AG04449 (cell line): ENCODE measurements around the gene DCAF6.

ENCODE experiments used
- CTCF ChIA-PET: fragments of 350-600 bp; formaldehyde crosslinking; extraction: SDS; loops from one replicate; lab custom pipeline; 2021; ENCODE audit warnings: antibody characterized with exemption; lab: Yijun Ruan, JAX
- POLR2A ChIA-PET: fragments of 400-600, 350-600 bp; formaldehyde crosslinking; extraction: SDS; loops from one replicate; lab custom pipeline; 2020; ENCODE audit warnings: antibody characterized with exemption, inconsistent platforms; lab: Yijun Ruan, JAX
- DNase-seq: peaks from one replicate; pipeline ENCODE4 v3.0.0-alpha.2; 2010; ENCODE audit warnings: low read depth, low spot score
- H3K4me3 ChIP-seq: 2 replicates; pipeline ENCODE4 v1.5.1; 2011; ENCODE audit warnings: low read depth, mild to moderate bottlenecking, control low read depth, low read length
- CTCF ChIP-seq: IDR thresholded peaks from one replicate; pipeline ENCODE4 v1.5.1; 2011; ENCODE audit warnings: mild to moderate bottlenecking, moderate library complexity, low read length, control low read depth, inconsistent platforms; ENCODE audit not compliant: insufficient read depth; ENCODE audit errors: missing control alignments

The DCAF6 gene

GRCh38 chr1:168082008-168082876 is 145.8 kb downstream of the DCAF6 start:
- DNase-seq, result peak; percentile 38
- TF ChIP-seq CTCF, result peak; percentile 96
- ChIA-PET POLR2A (interaction anchor here (1.1 kb wide), 1 partner anchor 145 kb away, joined by 3 read pairs; the partner anchor contains the start of gene MPC2), CTCF (interaction anchor here (0.7 to 9.0 kb wide), 72 partner anchors 10 to 815 kb away, joined by 3 to 237 read pairs (median 4); partner anchors contain the start of genes ADCY10, DCAF6 and GPR161)
- H3K4me3 ChIP-seq, result no peak overlapping the region

- CTCF ChIA-PET, result interaction anchor here (0.6 to 9.0 kb wide), 35 partner anchors 8 to 562 kb away, joined by 3 to 237 read pairs (median 4); partner anchors contain the start of gene GPR161
- POLR2A ChIA-PET, result no interaction called here
- no peak for DNase-seq
- no peak overlapping the region for H3K4me3 ChIP-seq
- TF ChIP-seq CTCF, result no peak
Observed at GRCh38 chr1:168083456-168084325, 147.2 kb downstream of the DCAF6 start.

- peak; percentile 90 for TF ChIP-seq CTCF
- no peak overlapping the region for H3K4me3 ChIP-seq
- ChIA-PET CTCF (interaction anchor here (0.6 to 9.0 kb wide), 35 partner anchors 8 to 561 kb away, joined by 3 to 237 read pairs (median 4); partner anchors contain the start of genes DCAF6 and GPR161), POLR2A (no interaction called here)
- no peak for DNase-seq
Observed at GRCh38 chr1:168084396-168085231, 148.1 kb downstream of the DCAF6 start.

GRCh38 chr1:168085401-168085872 is 149.0 kb downstream of the DCAF6 start:
- TF ChIP-seq CTCF, result no peak
- H3K4me3 ChIP-seq, result no peak overlapping the region
- POLR2A ChIA-PET, result no interaction called here
- DNase-seq, result no peak
- CTCF ChIA-PET, result interaction anchor here (0.6 to 9.0 kb wide), 16 partner anchors 9 to 372 kb away, joined by 3 to 237 read pairs (median 5); partner anchors contain the start of gene DCAF6

- TF ChIP-seq CTCF, result no peak
- no peak overlapping the region for H3K4me3 ChIP-seq
- POLR2A ChIA-PET, result no interaction called here
- CTCF ChIA-PET, result interaction anchor here (0.8 to 9.0 kb wide), 8 partner anchors 10 to 236 kb away, joined by 3 to 237 read pairs (median 8); no protein-coding TSS in a partner anchor
- DNase-seq, result no peak
Observed at GRCh38 chr1:168086438-168086837, 150.0 kb downstream of the DCAF6 start.
